ENCODE measurements around the gene TAF3.

Gene TAF3

DNA sequence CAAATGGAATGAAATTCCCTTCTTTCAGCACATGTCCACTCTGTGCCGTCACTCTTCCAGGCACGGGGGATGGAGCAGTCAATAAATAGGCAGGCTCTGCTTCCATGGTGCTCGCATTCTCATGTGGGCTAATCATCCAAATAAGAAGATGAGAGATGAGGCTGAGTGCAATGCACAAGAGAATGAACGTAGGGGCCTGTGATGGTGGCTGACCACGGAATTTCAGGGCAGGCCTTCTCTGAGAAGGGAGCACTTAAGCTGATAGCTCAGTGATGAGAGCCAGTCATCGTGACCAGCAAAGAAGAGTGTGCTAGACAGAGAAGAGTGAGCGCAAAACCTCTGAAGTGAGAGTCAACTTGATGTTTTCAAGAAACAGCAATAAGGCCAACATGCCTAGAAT is 47.9 kb downstream of the TAF3 start:
- Histone ChIP-seq H3K27ac (ENCODE audit: low read depth, low read length) (no peak overlapping the region), H4K91ac (ENCODE audit: low read depth, low read length) (no peak overlapping the region), H2AFZ (ENCODE audit: insufficient read depth, low read length, poor library complexity) (no peak overlapping the region), H2BK12ac (ENCODE audit: low read length) (no peak overlapping the region), H2AK5ac (ENCODE audit: low read length) (no peak overlapping the region), H2BK120ac (ENCODE audit: insufficient read depth, low read length, poor library complexity) (no peak overlapping the region), H3K27me3 (ENCODE audit: insufficient read depth, low read length) (no peaks in the 10 kb centered on the region), H3K18ac (ENCODE audit: low read length) (no peak overlapping the region), H3K14ac (ENCODE audit: low read length) (no peak overlapping the region), H3K36me3 (ENCODE audit: control insufficient read depth in 1 of 2, insufficient read depth in 2 of 2, low read length in 2 of 2) (no peaks in the 10 kb centered on the region), H3K23ac (ENCODE audit: low read length) (no peak overlapping the region), H3K79me2 (ENCODE audit: control insufficient read depth, insufficient read depth, low read length, poor library complexity) (no peaks in the 10 kb centered on the region), H3K9ac (ENCODE audit: low read length) (no peak overlapping the region), H3K4ac (ENCODE audit: low read depth, low read length) (no peak overlapping the region), H3K79me1 (ENCODE audit: low read length) (peaks cover 2% of the 10 kb centered on the region), H2BK5ac (ENCODE audit: low read depth, low read length, poor library complexity) (no peak overlapping the region), H3K4me2 (ENCODE audit: low read length) (no peak overlapping the region), H3K4me3 (ENCODE audit: low read depth, low read length) (no peak overlapping the region), H3K9me3 (ENCODE audit: insufficient read depth, low read depth, low read length) (no peaks in the 10 kb centered on the region), H3K4me1 (ENCODE audit: control insufficient read depth in 1 of 2, insufficient read depth in 2 of 2, low read length in 2 of 2) (peaks cover 8 to 9% of the 10 kb centered on the region in 2 experiments), H4K12ac (ENCODE audit: low read depth, low read length) (no peak overlapping the region), H4K8ac (ENCODE audit: low read depth, low read length) (no peak overlapping the region)
- DNase-seq, result no peak
- WGBS (ENCODE audit: extremely low coverage, insufficient coverage, insufficient read length), result no CpG with 5 or more reads among the region's 7 CpGs

GRCh38 chr10:7872041-7872442 is 53.7 kb downstream of the TAF3 start:
- no peaks in the 10 kb centered on the region for H3K79me2 ChIP-seq (ENCODE audit: control insufficient read depth, insufficient read depth, low read length, poor library complexity)
- H3K36me3 ChIP-seq (ENCODE audit: control insufficient read depth in 1 of 2, insufficient read depth in 2 of 2, low read length in 2 of 2), result no peaks in the 10 kb centered on the region
- no CpG with 5 or more reads among the region's 5 CpGs for WGBS (ENCODE audit: extremely low coverage, insufficient coverage, insufficient read length)
- H3K9me3 ChIP-seq (ENCODE audit: insufficient read depth, low read depth, low read length), result no peaks in the 10 kb centered on the region
- H4K91ac ChIP-seq (ENCODE audit: low read depth, low read length), result no peak overlapping the region
- H2BK120ac ChIP-seq (ENCODE audit: insufficient read depth, low read length, poor library complexity), result no peak overlapping the region
- no peak overlapping the region for H4K12ac ChIP-seq (ENCODE audit: low read depth, low read length)
- no peak overlapping the region for H3K27ac ChIP-seq (ENCODE audit: low read depth, low read length)
- no peak overlapping the region for H2BK12ac ChIP-seq (ENCODE audit: low read length)
- H3K4ac ChIP-seq (ENCODE audit: low read depth, low read length), result no peak overlapping the region
- no peak overlapping the region for H3K14ac ChIP-seq (ENCODE audit: low read length)
- no peak overlapping the region for H3K9ac ChIP-seq (ENCODE audit: low read length)
- H3K4me2 ChIP-seq (ENCODE audit: low read length), result no peak overlapping the region
- no peak overlapping the region for H2BK5ac ChIP-seq (ENCODE audit: low read depth, low read length, poor library complexity)
- H3K4me1 ChIP-seq (ENCODE audit: control insufficient read depth in 1 of 2, insufficient read depth in 2 of 2, low read length in 2 of 2), result no peaks in the 10 kb centered on the region
- H4K8ac ChIP-seq (ENCODE audit: low read depth, low read length), result no peak overlapping the region
- H3K27me3 ChIP-seq (ENCODE audit: insufficient read depth, low read length), result no peaks in the 10 kb centered on the region
- no peak overlapping the region for H2AFZ ChIP-seq (ENCODE audit: insufficient read depth, low read length, poor library complexity)
- no peak overlapping the region for H2AK5ac ChIP-seq (ENCODE audit: low read length)
- H3K79me1 ChIP-seq (ENCODE audit: low read length), result no peaks in the 10 kb centered on the region
- H3K23ac ChIP-seq (ENCODE audit: low read length), result no peak overlapping the region
- H3K18ac ChIP-seq (ENCODE audit: low read length), result no peak overlapping the region
- no peak overlapping the region for H3K4me3 ChIP-seq (ENCODE audit: low read depth, low read length)
- peak in 1 of 2 donors; percentile 59 for DNase-seq

DNA sequence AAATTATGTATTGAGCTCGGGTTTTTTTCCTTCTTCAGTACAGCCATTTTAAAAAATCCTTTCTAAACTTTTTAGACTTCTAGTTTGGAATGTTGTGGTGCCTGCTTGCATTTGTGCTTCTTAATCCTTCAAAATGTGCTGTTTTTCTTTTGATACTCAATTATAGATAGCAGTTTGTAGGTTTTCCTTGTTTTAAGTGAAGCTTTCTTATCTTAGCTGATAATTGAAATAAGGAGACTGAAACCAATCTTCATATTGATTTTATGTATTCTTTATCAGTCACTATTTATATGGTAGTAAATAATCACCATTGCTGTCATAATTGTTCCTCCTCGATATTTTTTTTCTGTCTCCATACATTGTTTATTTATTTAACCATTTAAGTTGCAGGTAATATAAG is 56.6 kb downstream of the TAF3 start:
- no peaks in the 10 kb centered on the region for H3K4me1 ChIP-seq (ENCODE audit: control insufficient read depth in 1 of 2, insufficient read depth in 2 of 2, low read length in 2 of 2)
- H3K4me3 ChIP-seq (ENCODE audit: low read depth, low read length), result no peak overlapping the region
- no peak overlapping the region for H2BK120ac ChIP-seq (ENCODE audit: insufficient read depth, low read length, poor library complexity)
- no peak overlapping the region for H4K8ac ChIP-seq (ENCODE audit: low read depth, low read length)
- H4K12ac ChIP-seq (ENCODE audit: low read depth, low read length), result no peak overlapping the region
- no CpG with 5 or more reads among the region's 2 CpGs for WGBS (ENCODE audit: extremely low coverage, insufficient coverage, insufficient read length)
- no peak overlapping the region for H3K9ac ChIP-seq (ENCODE audit: low read length)
- H4K91ac ChIP-seq (ENCODE audit: low read depth, low read length), result no peak overlapping the region
- no peaks in the 10 kb centered on the region for H3K27me3 ChIP-seq (ENCODE audit: insufficient read depth, low read length)
- H2AK5ac ChIP-seq (ENCODE audit: low read length), result no peak overlapping the region
- no peak overlapping the region for H3K23ac ChIP-seq (ENCODE audit: low read length)
- H2AFZ ChIP-seq (ENCODE audit: insufficient read depth, low read length, poor library complexity), result no peak overlapping the region
- H3K36me3 ChIP-seq (ENCODE audit: control insufficient read depth in 1 of 2, insufficient read depth in 2 of 2, low read length in 2 of 2), result no peaks in the 10 kb centered on the region
- DNase-seq, result no peak
- no peak overlapping the region for H2BK5ac ChIP-seq (ENCODE audit: low read depth, low read length, poor library complexity)
- H3K18ac ChIP-seq (ENCODE audit: low read length), result no peak overlapping the region
- no peak overlapping the region for H3K4me2 ChIP-seq (ENCODE audit: low read length)
- no peak overlapping the region for H3K27ac ChIP-seq (ENCODE audit: low read depth, low read length)
- H3K14ac ChIP-seq (ENCODE audit: low read length), result no peak overlapping the region
- no peak overlapping the region for H2BK12ac ChIP-seq (ENCODE audit: low read length)
- H3K79me2 ChIP-seq (ENCODE audit: control insufficient read depth, insufficient read depth, low read length, poor library complexity), result no peaks in the 10 kb centered on the region
- no peaks in the 10 kb centered on the region for H3K9me3 ChIP-seq (ENCODE audit: insufficient read depth, low read depth, low read length)
- H3K79me1 ChIP-seq (ENCODE audit: low read length), result no peaks in the 10 kb centered on the region
- H3K4ac ChIP-seq (ENCODE audit: low read depth, low read length), result no peak overlapping the region

- Histone ChIP-seq H3K79me1 (ENCODE audit: low read length) (no peaks in the 10 kb centered on the region), H3K27me3 (ENCODE audit: insufficient read depth, low read length) (no peaks in the 10 kb centered on the region), H3K4ac (ENCODE audit: low read depth, low read length) (no peak overlapping the region), H3K9me3 (ENCODE audit: insufficient read depth, low read depth, low read length) (no peaks in the 10 kb centered on the region), H4K8ac (ENCODE audit: low read depth, low read length) (no peak overlapping the region), H4K12ac (ENCODE audit: low read depth, low read length) (no peak overlapping the region), H2AK5ac (ENCODE audit: low read length) (no peak overlapping the region), H3K14ac (ENCODE audit: low read length) (no peak overlapping the region), H3K79me2 (ENCODE audit: control insufficient read depth, insufficient read depth, low read length, poor library complexity) (no peaks in the 10 kb centered on the region), H3K4me1 (ENCODE audit: control insufficient read depth in 1 of 2, insufficient read depth in 2 of 2, low read length in 2 of 2) (no peaks in the 10 kb centered on the region), H2BK120ac (ENCODE audit: insufficient read depth, low read length, poor library complexity) (no peak overlapping the region), H3K4me3 (ENCODE audit: low read depth, low read length) (no peak overlapping the region), H4K91ac (ENCODE audit: low read depth, low read length) (no peak overlapping the region), H3K27ac (ENCODE audit: low read depth, low read length) (no peak overlapping the region), H3K9ac (ENCODE audit: low read length) (no peak overlapping the region), H3K23ac (ENCODE audit: low read length) (no peak overlapping the region), H2BK12ac (ENCODE audit: low read length) (no peak overlapping the region), H3K4me2 (ENCODE audit: low read length) (no peak overlapping the region), H3K18ac (ENCODE audit: low read length) (no peak overlapping the region), H2BK5ac (ENCODE audit: low read depth, low read length, poor library complexity) (no peak overlapping the region), H3K36me3 (ENCODE audit: control insufficient read depth in 1 of 2, insufficient read depth in 2 of 2, low read length in 2 of 2) (no peaks in the 10 kb centered on the region), H2AFZ (ENCODE audit: insufficient read depth, low read length, poor library complexity) (no peak overlapping the region)
- WGBS (ENCODE audit: extremely low coverage, insufficient coverage, insufficient read length), result no CpG with 5 or more reads among the region's 4 CpGs
- DNase-seq, result no peak
Measured at GRCh38 chr10:7876541-7877127, 58.3 kb downstream of the TAF3 start.
